ENCODE measurements around the gene FAM83F.

The FAM83F gene

GRCh38 chr22:40071720-40072119 is 77.0 kb downstream of the FAM83F start:
- DNase-seq = no peak

GRCh38 chr22:40076702-40077645 is 82.2 kb downstream of the FAM83F start:
- no peak for DNase-seq

DNA sequence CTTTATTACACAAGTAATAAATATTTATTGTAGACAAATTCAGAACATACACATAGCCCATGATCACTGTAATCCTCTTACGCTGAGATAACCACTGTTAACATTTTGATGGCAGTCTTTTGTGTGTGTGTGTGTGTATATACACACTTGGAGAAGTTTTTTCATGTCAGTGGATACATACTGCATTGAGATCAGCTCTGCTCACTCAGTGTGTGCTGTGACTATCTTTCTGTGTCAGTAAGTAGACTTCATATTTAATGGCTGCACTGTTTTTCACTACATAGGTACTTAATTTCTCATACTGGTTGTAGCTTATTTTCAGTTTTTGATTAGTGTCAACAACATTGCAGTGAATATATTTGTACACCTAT is 82.9 kb downstream of the FAM83F start:
- DNase-seq = no peak

- no peak for DNase-seq
Measured at GRCh38 chr22:40081662-40082061, 86.9 kb downstream of the FAM83F start.

GRCh38 chr22:40082184-40082583 is 87.4 kb downstream of the FAM83F start:
- DNase-seq = no peak

GRCh38 chr22:40083794-40084193 is 89.0 kb downstream of the FAM83F start:
- no peak for DNase-seq

DNA sequence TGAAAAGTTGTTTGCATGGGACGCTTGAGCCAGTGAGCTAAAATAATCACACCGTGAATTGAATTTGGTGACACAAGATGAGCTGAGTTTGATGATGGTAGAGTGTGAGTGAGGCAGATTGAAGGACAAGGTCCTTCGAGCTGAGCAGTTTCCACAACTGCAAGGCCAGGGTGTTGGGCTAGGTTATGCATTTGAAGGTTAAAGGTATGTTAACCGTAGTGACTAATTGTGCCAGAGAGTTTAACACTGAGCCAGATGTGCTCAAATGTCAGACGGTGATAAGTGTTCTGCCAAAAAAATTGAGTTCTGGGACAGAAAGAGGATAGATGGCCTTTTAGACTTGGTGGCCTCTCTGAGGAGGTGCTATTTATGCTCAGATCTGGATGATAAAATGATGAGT is 89.5 kb downstream of the FAM83F start:
- no peak for DNase-seq

- DNase-seq = no peak
Measured at GRCh38 chr22:40088818-40089217, 94.1 kb downstream of the FAM83F start.
